Adrenal gland (tissue), 12 donors: Measurements from ENCODE around the gene GRID1. TPM values are rescaled to one million over a fixed set of nuclear protein-coding genes. Genes with fewer than 3 reads are reported as not detected.

Experiments used
- DNase-seq, 7 donors: peaks; one replicate each; pipeline ENCODE4 v3.0.0-alpha.2; 2019 to 2020
- H3K27ac ChIP-seq, 5 donors: fragments of 200-600 bp; sonication (generic) in 4 of 5; 1 replicate in 3 of 5; 2 replicates in 2 of 5; pipeline versions ENCODE4 v1.5.1 to v1.8.0; 2016 to 2020; ENCODE audit warnings: mild to moderate bottlenecking in 1 of 5
- H3K27me3 ChIP-seq: fragments of 200-600 bp; 2 replicates; pipeline ENCODE4 v1.8.0; 2021
- H3K36me3 ChIP-seq, 2 donors: fragments of 200-600 bp; replicated peaks in 1 of 2; 1 replicate in 1 of 2; 2 replicates in 1 of 2; pipeline versions ENCODE4 v1.5.1 to v1.8.0; 2018 to 2022
- H3K4me1 ChIP-seq, 2 donors: fragments of 200-600 bp; replicated peaks in 1 of 2; 1 replicate in 1 of 2; 2 replicates in 1 of 2; pipeline versions ENCODE4 v1.5.1 to v1.8.0; 2018 to 2021
- H3K4me3 ChIP-seq, 4 donors: fragments of 200-600 bp; sonication (generic) in 3 of 4; one replicate each; pipeline ENCODE4 v1.5.1; 2016 to 2018
- H3K9me3 ChIP-seq, 3 donors: fragments of 200-600 bp; sonication (generic) in 1 of 3; replicated peaks in 1 of 3; 1 replicate in 2 of 3; 2 replicates in 1 of 3; pipeline versions ENCODE4 v1.5.1 to v1.8.0; 2016 to 2021
- CTCF ChIP-seq, 6 experiments: fragments of 450-650 bp in 4 of 6; fragments of 200-600 bp in 2 of 6; sonication (generic) in 1 of 6; IDR thresholded peaks; 1 replicate in 5 of 6; 2 replicates in 1 of 6; pipeline versions ENCODE4 v1.5.1 to v1.8.0; 2016 to 2021; ENCODE audit warnings: antibody characterized with exemption in 6 of 6, mild to moderate bottlenecking in 2 of 6, moderate library complexity in 1 of 6
- POLR2A ChIP-seq, 2 donors: fragments of 450-650 bp; IDR thresholded peaks; one replicate each; pipeline ENCODE4 v1.6.1; 2017; ENCODE audit warnings: antibody characterized with exemption in 2 of 2, mild to moderate bottlenecking in 2 of 2, moderate library complexity in 1 of 2
- WGBS, 4 donors: extraction: QIAGEN DNeasy Blood & Tissue Kit in 2 of 4; methylation state at CpG; one replicate each; pipeline versions ENCODE4 v1.1.5 to v1.1.7; 2013 to 2017; 5-methylcytosine and 5-hydroxymethylcytosine counted together
- intact Hi-C, 2 donors: fragments of 100-400 bp; cut with DNase I; formaldehyde crosslinking; loops; one replicate each; pipeline versions ENCODE4 v1.14.1 to v1.15.0; 2022 to 2023
- polyA plus RNA-seq, 3 donors: library from polyadenylated mRNA; stranded (reverse); fragments of 200-250 nt in 2 of 3; fragments of 350-450 nt in 1 of 3; fragmentation: Illumina TruSeq in 1 of 3; extraction: RNeasy Lipid Tissue Mini Kit (QIAGEN cat#74804) in 1 of 3; gene quantifications; one replicate each; pipeline ENCODE4 v1.2.3, GENCODE V29; 2013 to 2014
- total RNA-seq, 9 donors: library from RNA; depleted of rRNA in 4 of 9; stranded (reverse); fragments of >200 nt in 4 of 9; fragments of 120-200 nt in 1 of 9; fragmentation: NEBNext Ultra II Directional in 1 of 9; extraction: Animal tissue kit (Norgen Biotek cat#: 25700) in 1 of 9; gene quantifications; one replicate each; pipeline versions ENCODE4 v1.1.0 to v1.2.4, GENCODE V29; 2013 to 2023
- donor health status: healthy with polysubstance abuse.
- donor health status: Bipolar disorder and iron deficiency.
- donor health status: DM: yes; HTN: yes; CAD: no.
- donor health status: DM: no; HTN: no; CAD: no.
- donor health status: DM: no; HTN: no; CAD: no.
- donor health status: DM: yes; HTN: yes; CAD: no.

Gene GRID1
- total and polyA plus RNA-seq, 12 donors, result 2.2 to 8.0 (median 4.1) TPM

- TF ChIP-seq POLR2A (IDR thresholded peaks at IDR 0.05) (no peak), CTCF (IDR thresholded peaks at IDR 0.05) (no peak)
- Histone ChIP-seq H3K27ac (no peak overlapping the region), H3K4me1 (no peaks in the 10 kb centered on the region), H3K9me3 (no peaks in the 10 kb centered on the region), H3K36me3 (no peaks in the 10 kb centered on the region), H3K27me3 (no peaks in the 10 kb centered on the region), H3K4me3 (no peak overlapping the region)
- intact Hi-C loops, result no loop called here
- DNase-seq, result no peak
- 89 to 95% (median 93%) methylated on average over 8 of the region's 8 CpGs for WGBS, 4 donors
Measured at GRCh38 chr10:86226016-86226415, 140.6 kb downstream of the GRID1 start.

GRCh38 chr10:86225103-86225782 lies 141.4 kb downstream of the GRID1 start:
- no peaks in the 10 kb centered on the region for H3K36me3 ChIP-seq
- 55 to 72% (median 58%) methylated on average over 9 to 10 of the region's 10 CpGs for WGBS, 4 donors

GRCh38 chr10:86224354-86225102 lies 142.1 kb downstream of the GRID1 start:
- Histone ChIP-seq H3K36me3 (no peaks in the 10 kb centered on the region), H3K4me3 (no peak overlapping the region), H3K27me3 (no peaks in the 10 kb centered on the region), H3K4me1 (no peaks in the 10 kb centered on the region), H3K9me3 (no peaks in the 10 kb centered on the region), H3K27ac (no peak overlapping the region)
- no peak for TF ChIP-seq POLR2A (IDR thresholded peaks at IDR 0.05)
- TF ChIP-seq CTCF (IDR thresholded peaks at IDR 0.05), result no peak
- intact Hi-C loops, result no loop called here
- WGBS, 4 donors, result 79 to 87% (median 81%) methylated on average over 7 to 8 of the region's 8 CpGs
- DNase-seq, result no peak

More at GRCh38 chr10:86225103-86225782, 141.4 kb downstream of the GRID1 start:
- TF ChIP-seq CTCF (IDR thresholded peaks at IDR 0.05), result no peak
- TF ChIP-seq POLR2A (IDR thresholded peaks at IDR 0.05), result no peak
- intact Hi-C loops, result no loop called here
- Histone ChIP-seq H3K27ac (no peak overlapping the region), H3K27me3 (no peaks in the 10 kb centered on the region), H3K4me3 (no peak overlapping the region), H3K4me1 (no peaks in the 10 kb centered on the region), H3K9me3 (no peaks in the 10 kb centered on the region)
- DNase-seq, result peak in 1 of 7 donors; percentile 28

GRCh38 chr10:86223256-86223655 lies 143.3 kb downstream of the GRID1 start:
- DNase-seq, result no peak
- no peaks in the 10 kb centered on the region for H3K27me3 ChIP-seq
- no peaks in the 10 kb centered on the region for H3K9me3 ChIP-seq
- 63 to 90% (median 77%) methylated on average over 2 to 3 of the region's 3 CpGs for WGBS, 4 donors
- no peaks in the 10 kb centered on the region for H3K36me3 ChIP-seq
- H3K4me3 ChIP-seq, result no peak overlapping the region
- no peak overlapping the region for H3K27ac ChIP-seq
- TF ChIP-seq CTCF (IDR thresholded peaks at IDR 0.05) (no peak), POLR2A (IDR thresholded peaks at IDR 0.05) (no peak)
- no peaks in the 10 kb centered on the region for H3K4me1 ChIP-seq
- intact Hi-C loops, result no loop called here
